AG04450 (cell line): ENCODE measurements around the gene PACRG. TPM values are rescaled to one million over a fixed set of nuclear protein-coding genes. Genes with fewer than 3 reads are reported as not detected.
"Not testable (repeated sequence)": the region's sequence is repeated elsewhere in the genome, so short reads cannot be mapped to it uniquely, and the experiment has no call there.

Experiments used
- CTCF ChIA-PET: fragments of 300-600, 350-600 bp; formaldehyde crosslinking; extraction: SDS; loops from one replicate; lab custom pipeline; 2022; ENCODE audit warnings: antibody characterized with exemption, inconsistent platforms; lab: Charles Lee
- POLR2A ChIA-PET: fragments of 350-600 bp; formaldehyde crosslinking; extraction: SDS; loops from one replicate; lab custom pipeline; 2021; ENCODE audit warnings: antibody characterized with exemption, inconsistent platforms; lab: Yijun Ruan, JAX
- DNase-seq: peaks from one replicate; pipeline ENCODE4 v3.0.0-alpha.2; 2011; ENCODE audit warnings: low read depth, low spot score
- H3K27ac ChIP-seq: one replicate; pipeline ENCODE4 v1.5.1; 2012; ENCODE audit warnings: low read depth, low read length, control low read depth
- H3K27me3 ChIP-seq: one replicate; pipeline ENCODE4 v1.6.0; 2012; ENCODE audit warnings: low read length; ENCODE audit not compliant: control insufficient read depth, insufficient read depth
- H3K4me3 ChIP-seq: 2 replicates; pipeline ENCODE4 v1.5.1; 2011; ENCODE audit warnings: mild to moderate bottlenecking, low read depth, low read length, control low read depth
- H3K9me3 ChIP-seq: 2 replicates; pipeline ENCODE4 v1.5.1; 2012; ENCODE audit warnings: low read length; ENCODE audit not compliant: control insufficient read depth, insufficient read depth
- CTCF ChIP-seq: IDR thresholded peaks from 2 replicates; pipeline ENCODE4 v1.5.1; 2011; ENCODE audit warnings: low read depth, low read length, control low read depth, inconsistent platforms
- polyA plus RNA-seq: library from polyadenylated mRNA; depleted of rRNA; stranded (reverse); fragments of >200 nt; gene quantifications from 2 replicates; pipeline ENCODE4 v1.2.3, GENCODE V29; 2011

The PACRG gene
- polyA plus RNA-seq, 1 experiment, result not detected

GRCh38 chr6:162973980-162974379 lies 246.2 kb downstream of the PACRG start:
- H3K4me3 ChIP-seq, result no peak overlapping the region
- no peak overlapping the region for H3K27ac ChIP-seq
- ChIA-PET CTCF (no interaction called here), POLR2A (interaction anchor here (1.0 kb wide), 1 partner anchor 10 kb away, joined by 3 read pairs; no protein-coding TSS in a partner anchor)
- no peaks in the 10 kb centered on the region for H3K9me3 ChIP-seq
- no peak for DNase-seq
- H3K27me3 ChIP-seq, result no peaks in the 10 kb centered on the region
- TF ChIP-seq CTCF, result no peak

- Histone ChIP-seq H3K4me3 (no peak overlapping the region), H3K27ac (no peak overlapping the region), H3K27me3 (no peaks in the 10 kb centered on the region), H3K9me3 (no peaks in the 10 kb centered on the region)
- no peak for DNase-seq
- CTCF ChIA-PET, result interaction anchor here (0.6 kb wide), 2 partner anchors 440 to 447 kb away, joined by 3 to 8 read pairs; no protein-coding TSS in a partner anchor
- no peak for TF ChIP-seq CTCF
- POLR2A ChIA-PET, result no interaction called here
Measured at GRCh38 chr6:162974685-162975084, 246.9 kb downstream of the PACRG start.

- no peak for DNase-seq
- no peak overlapping the region for H3K4me3 ChIP-seq
- H3K9me3 ChIP-seq, result no peaks in the 10 kb centered on the region
- H3K27me3 ChIP-seq, result no peaks in the 10 kb centered on the region
- CTCF ChIA-PET, result no interaction called here
- POLR2A ChIA-PET, result no interaction called here
- H3K27ac ChIP-seq, result no peak overlapping the region
- no peak for TF ChIP-seq CTCF
Measured at GRCh38 chr6:162976141-162976540, 248.4 kb downstream of the PACRG start.

GRCh38 chr6:162983234-162983633 lies 255.5 kb downstream of the PACRG start:
- POLR2A ChIA-PET, H3K27ac ChIP-seq, H3K9me3 ChIP-seq, DNase-seq, CTCF ChIA-PET, H3K4me3 ChIP-seq, H3K27me3 ChIP-seq: not testable (repeated sequence)

- no peak overlapping the region for H3K4me3 ChIP-seq
- H3K9me3 ChIP-seq, result no peaks in the 10 kb centered on the region; the same call in 1 of the 2 replicates
- no peak for TF ChIP-seq CTCF
- ChIA-PET POLR2A (no interaction called here), CTCF (no interaction called here)
- no peak overlapping the region for H3K27ac ChIP-seq
- no peak for DNase-seq
- no peaks in the 10 kb centered on the region for H3K27me3 ChIP-seq
Measured at GRCh38 chr6:162998777-162999176, 271.0 kb downstream of the PACRG start.
